IMR-90 (cell line): ENCODE results near the gene PRL. TPM values are rescaled to one million over a fixed set of nuclear protein-coding genes. Genes with fewer than 3 reads are reported as not detected.

Experiments used
- ATAC-seq: fragments of 200-7000 bp; cut with Tn5 transposase; 2 replicates; pipeline ENCODE4 v1.9.1; 2020; ENCODE audit warnings: low read depth, mild to moderate bottlenecking, moderate library complexity
- BruUV-seq: library from RNA; stranded (reverse); fragments of 400-500 nt; replicated peaks from 2 replicates; lab custom pipeline; 2021; lab: Mats Ljungman, UMichigan
- CTCF ChIA-PET: fragments of 300-600 bp; formaldehyde crosslinking; extraction: SDS; loops from one replicate; lab custom pipeline; 2021; ENCODE audit warnings: antibody characterized with exemption; lab: Yijun Ruan, JAX
- POLR2A ChIA-PET: fragments of 300-600 bp; sonication (Branson Sonifier 250); formaldehyde crosslinking; loops from one replicate; lab custom pipeline; 2022; ENCODE audit warnings: antibody characterized with exemption; ENCODE audit not compliant: unreplicated experiment; lab: Charles Lee
- DNase-seq: peaks from one replicate; pipeline ENCODE4 v3.0.0; 2013
- H2AFZ ChIP-seq: replicated peaks from 2 replicates; pipeline ENCODE3; 2013; ENCODE audit warnings: low read length, mild to moderate bottlenecking; ENCODE audit not compliant: poor library complexity
- H2AK5ac ChIP-seq: 2 replicates; pipeline ENCODE4 v1.6.1; 2013; ENCODE audit warnings: low read depth, low read length, inconsistent platforms
- H2AK9ac ChIP-seq: replicated peaks from 2 replicates; pipeline ENCODE3; 2013; ENCODE audit warnings: mild to moderate bottlenecking, low read depth, low read length, moderate library complexity; ENCODE audit not compliant: poor library complexity
- H2BK120ac ChIP-seq: 2 replicates; pipeline ENCODE4 v1.6.1; 2013; ENCODE audit warnings: low read depth, low read length, inconsistent platforms
- H2BK15ac ChIP-seq: 3 replicates; pipeline ENCODE4 v1.6.1; 2013; ENCODE audit warnings: low read depth, low read length, inconsistent platforms
- H2BK20ac ChIP-seq: 2 replicates; pipeline ENCODE4 v1.6.1; 2013; ENCODE audit warnings: low read depth, mild to moderate bottlenecking, inconsistent platforms, low read length, moderate library complexity
- H2BK5ac ChIP-seq: 2 replicates; pipeline ENCODE4 v1.6.1; 2013; ENCODE audit warnings: mild to moderate bottlenecking, low read depth, low read length, inconsistent platforms; ENCODE audit not compliant: poor library complexity, severe bottlenecking
- H3K14ac ChIP-seq: replicated peaks from 2 replicates; pipeline ENCODE4 v1.6.1; 2013; ENCODE audit warnings: low read depth, low read length, inconsistent platforms
- H3K18ac ChIP-seq: 2 replicates; pipeline ENCODE4 v1.6.1; 2013; ENCODE audit warnings: low read depth, low read length, control low read depth
- H3K23ac ChIP-seq: 2 replicates; pipeline ENCODE4 v1.6.1; 2013; ENCODE audit warnings: low read depth, low read length, inconsistent platforms
- H3K27ac ChIP-seq: 2 replicates; pipeline ENCODE4 v1.5.1; 2013; ENCODE audit warnings: mild to moderate bottlenecking, control low read depth, low read length; ENCODE audit not compliant: insufficient read depth
- H3K27me3 ChIP-seq: 2 replicates; pipeline ENCODE4 v1.6.1; 2013; ENCODE audit warnings: low read length; ENCODE audit not compliant: control insufficient read depth, insufficient read depth
- H3K36me3 ChIP-seq: 2 replicates; pipeline ENCODE4 v1.6.1; 2013; ENCODE audit warnings: low read length, mixed read lengths; ENCODE audit not compliant: control insufficient read depth, insufficient read depth
- H3K4ac ChIP-seq: 2 replicates; pipeline ENCODE4 v1.6.1; 2013; ENCODE audit warnings: low read depth, low read length, inconsistent platforms
- H3K4me1 ChIP-seq: 2 replicates; pipeline ENCODE4 v1.6.1; 2013; ENCODE audit warnings: low read length, mixed read lengths; ENCODE audit not compliant: control insufficient read depth, insufficient read depth
- H3K4me2 ChIP-seq: 2 replicates; pipeline ENCODE4 v1.6.1; 2013; ENCODE audit warnings: low read depth, mild to moderate bottlenecking, control low read depth, low read length, moderate library complexity
- H3K4me3 ChIP-seq: 2 replicates; pipeline ENCODE4 v1.5.1; 2013; ENCODE audit warnings: low read depth, mild to moderate bottlenecking, control low read depth, low read length, moderate library complexity; ENCODE audit not compliant: insufficient read depth
- H3K56ac ChIP-seq: 2 replicates; pipeline ENCODE4 v1.6.1; 2013; ENCODE audit warnings: low read length, inconsistent platforms; ENCODE audit not compliant: insufficient read depth; ENCODE audit errors: extremely low read depth
- H3K79me1 ChIP-seq, 2 experiments: 2 replicates each; pipeline ENCODE4 v1.6.1; 2013; ENCODE audit warnings: low read length in 2 of 2, inconsistent platforms in 1 of 2, low read depth in 1 of 2
- H3K9ac ChIP-seq: 2 replicates; pipeline ENCODE4 v1.6.1; 2013; ENCODE audit warnings: low read depth, low read length, control low read depth
- H3K9me1 ChIP-seq: 2 replicates; pipeline ENCODE4 v1.6.1; 2013; ENCODE audit warnings: low read length, inconsistent platforms; ENCODE audit not compliant: insufficient read depth
- H3K9me3 ChIP-seq: 2 replicates; pipeline ENCODE4 v1.6.1; 2013; ENCODE audit warnings: low read length; ENCODE audit not compliant: control insufficient read depth, insufficient read depth
- H4K20me1 ChIP-seq: 2 replicates; pipeline ENCODE4 v1.6.1; 2013; ENCODE audit warnings: low read length, inconsistent platforms; ENCODE audit not compliant: insufficient read depth
- H4K5ac ChIP-seq: 2 replicates; pipeline ENCODE4 v1.6.1; 2013; ENCODE audit warnings: mild to moderate bottlenecking, low read depth, low read length, control low read depth
- H4K8ac ChIP-seq, 2 experiments: 2 replicates each; pipeline ENCODE4 v1.6.1; 2013; ENCODE audit warnings: low read depth in 2 of 2, low read length in 2 of 2, control low read depth in 1 of 2, inconsistent platforms in 1 of 2
- H4K91ac ChIP-seq: 2 replicates; pipeline ENCODE4 v1.6.1; 2013; ENCODE audit warnings: low read depth, low read length, inconsistent platforms; ENCODE audit not compliant: insufficient read depth
- BHLHE40 ChIP-seq: fragments of 150-350 bp; IDR thresholded peaks from 2 replicates; pipeline ENCODE4 v1.6.1; 2016; ENCODE audit warnings: mild to moderate bottlenecking, low read depth, low read length
- CEBPB ChIP-seq: IDR thresholded peaks from 2 replicates; pipeline ENCODE4 v1.6.1; 2012; ENCODE audit warnings: low read depth, low read length, improper control_type of control experiment
- ELK1 ChIP-seq: fragments of 150-350 bp; IDR thresholded peaks from 2 replicates; pipeline ENCODE4 v1.6.1; 2016; ENCODE audit warnings: low read depth, mild to moderate bottlenecking, low read length, moderate library complexity, borderline replicate concordance
- FOS ChIP-seq: fragments of 150-350 bp; IDR thresholded peaks from 2 replicates; pipeline ENCODE4 v1.6.1; 2016; ENCODE audit warnings: low read depth, low read length
- MAFK ChIP-seq: IDR thresholded peaks from 2 replicates; pipeline ENCODE4 v1.6.1; 2012; ENCODE audit warnings: low read depth, low read length, improper control_type of control experiment
- MXI1 ChIP-seq: IDR thresholded peaks from 2 replicates; pipeline ENCODE4 v1.6.1; 2012; ENCODE audit warnings: low read depth, mild to moderate bottlenecking, low read length, moderate library complexity, borderline replicate concordance
- NFE2L2 ChIP-seq: fragments of 150-350 bp; IDR thresholded peaks from 2 replicates; pipeline ENCODE4 v1.6.1; 2016; ENCODE audit warnings: low read depth, mild to moderate bottlenecking, low read length
- POLR2A ChIP-seq: IDR thresholded peaks from 2 replicates; pipeline ENCODE4 v1.6.1; 2012; ENCODE audit warnings: mild to moderate bottlenecking, low read depth, low read length
- RAD21 ChIP-seq: IDR thresholded peaks from 2 replicates; pipeline ENCODE4 v1.6.1; 2012; ENCODE audit warnings: low read length, improper control_type of control experiment
- RCOR1 ChIP-seq: IDR thresholded peaks from 2 replicates; pipeline ENCODE4 v1.6.1; 2012; ENCODE audit warnings: mild to moderate bottlenecking, low read length, improper control_type of control experiment; ENCODE audit not compliant: insufficient replicate concordance
- SMC3 ChIP-seq: fragments of 150-350 bp; IDR thresholded peaks from 2 replicates; pipeline ENCODE4 v1.6.1; 2016; ENCODE audit warnings: low read depth, mild to moderate bottlenecking, antibody characterized with exemption, low read length, moderate library complexity
- USF2 ChIP-seq: fragments of 150-350 bp; IDR thresholded peaks from 2 replicates; pipeline ENCODE4 v1.6.1; 2017; ENCODE audit warnings: mild to moderate bottlenecking, antibody characterized with exemption, low read length, low read depth
- WGBS, 2 experiments: methylation state at CpG; one replicate each; pipeline versions ENCODE4 v1.1.5 to v1.1.7; 2013; ENCODE audit warnings: missing lambda C conversion rate in 2 of 2; ENCODE audit not compliant: insufficient read length in 1 of 2; ENCODE audit errors: extremely low coverage in 2 of 2; 5-methylcytosine and 5-hydroxymethylcytosine counted together
- dilution Hi-C: fragments of 300-500 bp; cut with HindIII; formaldehyde crosslinking; loops from one replicate; pipeline ENCODE4 v1.14.3; 2018; ENCODE audit warnings: low sequenced_read_pairs; ENCODE audit not compliant: unreplicated experiment
- in situ Hi-C: fragments of 300-500 bp; cut with MboI; formaldehyde crosslinking; loops from 3 replicates; pipeline ENCODE4 v1.14.3; 2019; ENCODE audit warnings: low sequenced_read_pairs, inconsistent platforms, mixed read lengths
- intact Hi-C: fragments of 100-400 bp; cut with micrococcal nuclease; formaldehyde crosslinking; loops from 2 replicates; pipeline ENCODE4 v1.10.0; 2022
- polyA plus RNA-seq, 3 experiments: library from polyadenylated mRNA; depleted of rRNA; stranded (reverse); fragments of >200 nt; gene quantifications; 2 replicates each; pipeline ENCODE4 v1.2.3, GENCODE V29; 2012; ENCODE audit warnings: low replicate concordance in 1 of 3
- total RNA-seq: library from RNA; depleted of rRNA; stranded (reverse); fragments of >200 nt; gene quantifications from 2 replicates; pipeline ENCODE4 v1.2.3, GENCODE V29; 2012
- TF ChIP-seq, protein P1 (sequence below): conservative IDR thresholded peaks from 2 replicates; pipeline ENCODE4 v1.5.1; 2012; ENCODE audit warnings: mild to moderate bottlenecking, low read depth, low read length, improper control_type of control experiment

Gene PRL
- total and polyA plus RNA-seq, 2 of the 4 experiments (the other 2 are of a cell fraction), result not detected

DNA sequence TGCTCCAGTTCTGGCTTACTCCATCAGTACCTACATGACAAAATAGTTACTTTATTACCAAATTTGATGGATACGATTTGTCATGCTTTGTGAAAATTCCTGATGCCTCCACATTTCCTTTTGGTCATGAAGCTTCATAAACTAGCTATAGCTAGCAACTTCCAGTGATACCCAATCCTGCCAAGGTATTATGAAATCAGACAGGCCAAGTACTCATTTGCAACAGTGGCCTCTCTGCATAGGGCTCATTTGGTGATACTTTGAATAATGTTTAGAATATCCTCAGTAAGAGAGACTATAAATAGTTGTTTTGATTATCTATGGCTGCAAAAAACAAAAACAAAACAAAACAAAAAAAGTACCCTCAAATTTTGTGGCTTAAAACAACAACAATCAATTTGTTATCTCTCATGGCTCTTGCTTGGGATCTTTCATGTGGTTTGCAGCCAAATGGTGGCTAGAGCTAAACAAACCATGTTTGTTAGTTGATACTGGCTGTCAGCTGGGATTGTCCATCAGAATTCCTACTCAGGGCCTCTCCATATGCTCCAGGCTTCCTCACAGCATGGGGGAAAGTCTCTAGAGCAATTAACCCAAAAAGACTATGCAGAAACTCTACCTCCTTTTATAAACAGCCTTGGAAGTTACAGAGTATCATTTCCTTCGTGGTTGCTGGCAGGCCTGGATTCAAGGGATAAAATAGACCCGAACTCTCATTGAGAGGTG is 10.1 kb upstream of the PRL start:
- TF ChIP-seq FOS, result no peak
- no peak for TF ChIP-seq MAFK
- TF ChIP-seq POLR2A, result no peak
- TF ChIP-seq, protein P1, sequence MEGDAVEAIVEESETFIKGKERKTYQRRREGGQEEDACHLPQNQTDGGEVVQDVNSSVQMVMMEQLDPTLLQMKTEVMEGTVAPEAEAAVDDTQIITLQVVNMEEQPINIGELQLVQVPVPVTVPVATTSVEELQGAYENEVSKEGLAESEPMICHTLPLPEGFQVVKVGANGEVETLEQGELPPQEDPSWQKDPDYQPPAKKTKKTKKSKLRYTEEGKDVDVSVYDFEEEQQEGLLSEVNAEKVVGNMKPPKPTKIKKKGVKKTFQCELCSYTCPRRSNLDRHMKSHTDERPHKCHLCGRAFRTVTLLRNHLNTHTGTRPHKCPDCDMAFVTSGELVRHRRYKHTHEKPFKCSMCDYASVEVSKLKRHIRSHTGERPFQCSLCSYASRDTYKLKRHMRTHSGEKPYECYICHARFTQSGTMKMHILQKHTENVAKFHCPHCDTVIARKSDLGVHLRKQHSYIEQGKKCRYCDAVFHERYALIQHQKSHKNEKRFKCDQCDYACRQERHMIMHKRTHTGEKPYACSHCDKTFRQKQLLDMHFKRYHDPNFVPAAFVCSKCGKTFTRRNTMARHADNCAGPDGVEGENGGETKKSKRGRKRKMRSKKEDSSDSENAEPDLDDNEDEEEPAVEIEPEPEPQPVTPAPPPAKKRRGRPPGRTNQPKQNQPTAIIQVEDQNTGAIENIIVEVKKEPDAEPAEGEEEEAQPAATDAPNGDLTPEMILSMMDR, result no peak
- TF ChIP-seq MXI1, result no peak
- no peak for TF ChIP-seq RAD21
- no peak for TF ChIP-seq CEBPB
- TF ChIP-seq RCOR1, result no peak
- no peak for TF ChIP-seq ELK1
- no peak for TF ChIP-seq USF2
- no peak for TF ChIP-seq SMC3
- TF ChIP-seq NFE2L2, result no peak
- no peak for TF ChIP-seq BHLHE40
- intact Hi-C loops (no loop called here), in situ Hi-C loops (no loop called here), dilution Hi-C loops (no loop called here)
- Histone ChIP-seq H3K79me1 (no peaks in the 10 kb centered on the region), H4K20me1 (no peaks in the 10 kb centered on the region), H3K4me2 (no peak overlapping the region), H4K8ac (no peak overlapping the region), H2AK5ac (no peak overlapping the region), H2BK120ac (no peak overlapping the region), H3K23ac (no peak overlapping the region), H2BK15ac (no peak overlapping the region), H3K4me3 (no peak overlapping the region), H2AK9ac (no peak overlapping the region), H3K14ac (no peak overlapping the region), H3K36me3 (no peaks in the 10 kb centered on the region), H2AFZ (no peak overlapping the region), H3K9ac (no peak overlapping the region), H2BK5ac (no peak overlapping the region), H3K4ac (no peak overlapping the region), H2BK20ac (no peak overlapping the region), H3K56ac (no peak overlapping the region), H3K27me3 (no peaks in the 10 kb centered on the region), H3K9me3 (no peaks in the 10 kb centered on the region), H3K4me1 (no peaks in the 10 kb centered on the region), H3K18ac (no peak overlapping the region), H3K9me1 (no peaks in the 10 kb centered on the region), H3K27ac (no peak overlapping the region), H4K5ac (no peak overlapping the region), H4K91ac (no peak overlapping the region)
- no TSS peak for BruUV-seq
- CTCF ChIA-PET, result no interaction called here
- ATAC-seq, result no peak
- no peak for DNase-seq
- POLR2A ChIA-PET, result no interaction called here
- WGBS, 2 experiments, result no CpG with 5 or more reads among the region's 3 CpGs
